ENCODE results near the gene MMP21. TPM values are rescaled to one million over a fixed set of nuclear protein-coding genes. Genes with fewer than 3 reads are reported as not detected.

MMP21 gene
- total and polyA plus RNA-seq, 2 of the 13 experiments (the other 11 are each of a cell fraction or from before 2014, with no cell fraction given) = not detected

DNA sequence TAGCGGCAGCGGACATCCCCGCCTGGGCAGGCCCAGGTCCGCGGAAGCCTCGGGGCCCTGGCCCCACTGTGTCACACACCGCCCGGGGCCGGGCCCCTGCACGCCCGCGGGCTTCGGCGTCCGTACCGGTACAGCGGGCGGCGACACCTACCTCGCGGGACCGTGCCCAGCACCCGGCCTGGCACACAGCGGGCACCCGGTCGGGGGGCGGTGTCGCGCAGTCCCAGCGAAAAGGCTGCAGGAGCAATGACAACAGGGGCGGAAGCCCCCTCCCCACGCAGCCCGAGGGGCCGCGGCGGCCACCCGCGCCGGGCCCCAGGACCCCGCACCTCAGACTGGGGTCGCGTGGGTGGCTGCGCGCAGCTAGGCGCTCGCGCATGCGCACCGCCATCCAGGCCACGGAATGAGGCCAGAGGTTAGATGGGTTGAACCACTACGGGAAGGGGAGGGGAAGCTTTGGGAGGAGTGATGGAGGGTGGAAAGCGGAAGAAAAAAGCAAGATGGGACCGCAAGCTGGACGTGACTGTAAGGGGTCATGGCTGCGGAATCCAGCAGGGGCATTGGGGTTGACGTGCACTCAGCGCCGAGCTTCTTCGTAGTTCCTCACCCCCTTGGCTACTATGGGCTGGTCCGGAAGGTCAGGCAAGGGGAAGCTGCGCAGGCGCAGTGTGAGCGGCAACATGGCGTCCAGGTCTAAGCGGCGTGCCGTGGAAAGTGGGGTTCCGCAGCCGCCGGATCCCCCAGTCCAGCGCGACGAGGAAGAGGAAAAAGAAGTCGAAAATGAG is 47.4 kb upstream of the MMP21 start, which contains the start of the genes BCCIP and UROS (continued):
- 0 out of 2 replicates have a peak, but pooled peaks have one; percentile 44 for TF ChIP-seq ZNF256 (CRISPR knock-in tag; conservative IDR thresholded peaks at IDR 0.05)
- no peak for TF ChIP-seq TBP (CRISPR knock-in tag; IDR thresholded peaks at IDR 0.05)
- peak; percentile 17; the same call in 1 of the 2 replicates for TF ChIP-seq MEIS2 (CRISPR knock-in tag; IDR thresholded peaks at IDR 0.05)
- TF ChIP-seq, protein P1, sequence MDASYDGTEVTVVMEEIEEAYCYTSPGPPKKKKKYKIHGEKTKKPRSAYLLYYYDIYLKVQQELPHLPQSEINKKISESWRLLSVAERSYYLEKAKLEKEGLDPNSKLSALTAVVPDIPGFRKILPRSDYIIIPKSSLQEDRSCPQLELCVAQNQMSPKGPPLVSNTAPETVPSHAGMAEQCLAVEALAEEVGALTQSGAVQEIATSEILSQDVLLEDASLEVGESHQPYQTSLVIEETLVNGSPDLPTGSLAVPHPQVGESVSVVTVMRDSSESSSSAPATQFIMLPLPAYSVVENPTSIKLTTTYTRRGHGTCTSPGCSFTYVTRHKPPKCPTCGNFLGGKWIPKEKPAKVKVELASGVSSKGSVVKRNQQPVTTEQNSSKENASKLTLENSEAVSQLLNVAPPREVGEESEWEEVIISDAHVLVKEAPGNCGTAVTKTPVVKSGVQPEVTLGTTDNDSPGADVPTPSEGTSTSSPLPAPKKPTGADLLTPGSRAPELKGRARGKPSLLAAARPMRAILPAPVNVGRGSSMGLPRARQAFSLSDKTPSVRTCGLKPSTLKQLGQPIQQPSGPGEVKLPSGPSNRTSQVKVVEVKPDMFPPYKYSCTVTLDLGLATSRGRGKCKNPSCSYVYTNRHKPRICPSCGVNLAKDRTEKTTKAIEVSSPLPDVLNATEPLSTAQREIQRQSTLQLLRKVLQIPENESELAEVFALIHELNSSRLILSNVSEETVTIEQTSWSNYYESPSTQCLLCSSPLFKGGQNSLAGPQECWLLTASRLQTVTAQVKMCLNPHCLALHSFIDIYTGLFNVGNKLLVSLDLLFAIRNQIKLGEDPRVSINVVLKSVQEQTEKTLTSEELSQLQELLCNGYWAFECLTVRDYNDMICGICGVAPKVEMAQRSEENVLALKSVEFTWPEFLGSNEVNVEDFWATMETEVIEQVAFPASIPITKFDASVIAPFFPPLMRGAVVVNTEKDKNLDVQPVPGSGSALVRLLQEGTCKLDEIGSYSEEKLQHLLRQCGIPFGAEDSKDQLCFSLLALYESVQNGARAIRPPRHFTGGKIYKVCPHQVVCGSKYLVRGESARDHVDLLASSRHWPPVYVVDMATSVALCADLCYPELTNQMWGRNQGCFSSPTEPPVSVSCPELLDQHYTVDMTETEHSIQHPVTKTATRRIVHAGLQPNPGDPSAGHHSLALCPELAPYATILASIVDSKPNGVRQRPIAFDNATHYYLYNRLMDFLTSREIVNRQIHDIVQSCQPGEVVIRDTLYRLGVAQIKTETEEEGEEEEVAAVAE (CRISPR knock-in tag; IDR thresholded peaks at IDR 0.05; ENCODE audit: borderline replicate concordance) = peak; percentile 57; the same call in 1 of the 2 replicates
- peak; percentile 89 for TF ChIP-seq POLR2AphosphoS5 (IDR thresholded peaks at IDR 0.05; ENCODE audit: low read depth, low read length)
- no peak for TF ChIP-seq ZNF737 (CRISPR knock-in tag; IDR thresholded peaks at IDR 0.05; ENCODE audit: borderline replicate concordance)
- TF ChIP-seq HNF4A (CRISPR knock-in tag; IDR thresholded peaks at IDR 0.05) = 0 out of 2 replicates have a peak, but pooled peaks have one; percentile 8
- peak; percentile 94; the same call in 1 of the 2 replicates for TF ChIP-seq FOXO4 (CRISPR knock-in tag; conservative IDR thresholded peaks at IDR 0.05)
- TF ChIP-seq ZNF17 (CRISPR knock-in tag; IDR thresholded peaks at IDR 0.05) = no peak
- no peak for TF ChIP-seq ZNF10 (CRISPR knock-in tag; IDR thresholded peaks at IDR 0.05; ENCODE audit: borderline replicate concordance, low read depth)
- TF ChIP-seq ZNF44 (CRISPR knock-in tag; IDR thresholded peaks at IDR 0.05) = peak; percentile 27; the same call in 1 of the 2 replicates
- no peak for TF ChIP-seq SPEN (CRISPR knock-in tag; IDR thresholded peaks at IDR 0.05; ENCODE audit: low read depth)
- TF ChIP-seq PRDM15 (CRISPR knock-in tag; IDR thresholded peaks at IDR 0.05) = no peak
- no peak for TF ChIP-seq ZNF749 (CRISPR knock-in tag; IDR thresholded peaks at IDR 0.05; ENCODE audit: borderline replicate concordance)
- TF ChIP-seq ZNF331 (CRISPR knock-in tag; IDR thresholded peaks at IDR 0.05) = no peak; the same call in none of the 2 replicates
- TF ChIP-seq, protein P2, sequence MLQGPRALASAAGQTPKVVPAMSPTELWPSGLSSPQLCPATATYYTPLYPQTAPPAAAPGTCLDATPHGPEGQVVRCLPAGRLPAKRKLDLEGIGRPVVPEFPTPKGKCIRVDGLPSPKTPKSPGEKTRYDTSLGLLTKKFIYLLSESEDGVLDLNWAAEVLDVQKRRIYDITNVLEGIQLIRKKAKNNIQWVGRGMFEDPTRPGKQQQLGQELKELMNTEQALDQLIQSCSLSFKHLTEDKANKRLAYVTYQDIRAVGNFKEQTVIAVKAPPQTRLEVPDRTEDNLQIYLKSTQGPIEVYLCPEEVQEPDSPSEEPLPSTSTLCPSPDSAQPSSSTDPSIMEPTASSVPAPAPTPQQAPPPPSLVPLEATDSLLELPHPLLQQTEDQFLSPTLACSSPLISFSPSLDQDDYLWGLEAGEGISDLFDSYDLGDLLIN (CRISPR knock-in tag; IDR thresholded peaks at IDR 0.05; ENCODE audit: borderline replicate concordance) = peak; percentile 20; the same call in 1 of the 2 replicates
